GM19193 (cell line): Measurements from ENCODE around the gene DIPK1B.

Experiments
- POLR2A ChIP-seq: IDR thresholded peaks from 4 replicates; pipeline ENCODE4 v1.6.1; 2011; ENCODE audit not compliant: insufficient read depth, insufficient read length; ENCODE audit errors: extremely low read depth

DIPK1B gene

DNA sequence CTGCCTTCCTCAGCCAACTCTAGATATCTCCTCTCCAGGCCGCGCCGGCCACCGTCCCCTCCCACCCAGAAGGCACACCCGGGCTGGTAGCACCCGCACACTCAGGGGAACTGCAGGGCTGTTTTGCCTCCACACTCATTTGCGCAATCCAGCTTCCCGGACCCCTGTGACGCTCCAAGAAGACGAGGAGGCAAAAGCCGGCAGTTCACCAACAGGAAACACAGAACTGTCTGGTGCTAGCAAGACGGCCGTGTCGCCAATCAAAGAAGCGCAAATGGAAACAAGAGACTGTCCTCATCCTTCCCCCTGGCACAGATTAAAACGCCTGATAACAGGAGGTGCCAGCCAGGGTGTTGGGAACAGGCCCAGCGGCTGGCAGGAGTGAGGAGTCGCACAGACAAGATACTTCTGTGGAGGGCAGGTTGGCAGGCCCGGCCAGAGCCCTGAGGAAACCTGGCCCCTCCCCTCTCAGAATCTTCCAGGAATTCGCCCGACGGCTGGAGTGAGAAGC lies 32.9 kb upstream of the DIPK1B start:
- no peak for TF ChIP-seq POLR2A

DNA sequence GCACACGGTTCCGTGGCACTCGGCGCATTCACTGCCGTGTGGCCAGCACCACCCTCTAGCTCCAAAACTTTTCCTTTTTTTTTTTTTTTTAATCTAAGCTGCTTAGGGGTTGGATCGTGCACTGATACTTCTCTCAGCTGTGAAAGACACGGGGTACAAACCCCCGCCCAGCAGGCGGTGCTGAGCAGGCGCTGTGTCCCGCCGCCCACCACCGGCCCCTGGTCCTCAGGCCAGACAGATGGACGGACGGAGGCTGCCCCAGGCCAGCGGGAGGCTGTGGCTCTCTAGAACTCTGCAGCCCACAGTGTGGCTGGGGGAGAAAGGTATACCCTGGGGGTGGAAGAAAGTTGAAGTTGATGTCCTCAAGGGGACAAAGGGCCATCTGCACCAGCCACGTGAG lies 31.3 kb upstream of the DIPK1B start:
- TF ChIP-seq POLR2A, result no peak

DNA sequence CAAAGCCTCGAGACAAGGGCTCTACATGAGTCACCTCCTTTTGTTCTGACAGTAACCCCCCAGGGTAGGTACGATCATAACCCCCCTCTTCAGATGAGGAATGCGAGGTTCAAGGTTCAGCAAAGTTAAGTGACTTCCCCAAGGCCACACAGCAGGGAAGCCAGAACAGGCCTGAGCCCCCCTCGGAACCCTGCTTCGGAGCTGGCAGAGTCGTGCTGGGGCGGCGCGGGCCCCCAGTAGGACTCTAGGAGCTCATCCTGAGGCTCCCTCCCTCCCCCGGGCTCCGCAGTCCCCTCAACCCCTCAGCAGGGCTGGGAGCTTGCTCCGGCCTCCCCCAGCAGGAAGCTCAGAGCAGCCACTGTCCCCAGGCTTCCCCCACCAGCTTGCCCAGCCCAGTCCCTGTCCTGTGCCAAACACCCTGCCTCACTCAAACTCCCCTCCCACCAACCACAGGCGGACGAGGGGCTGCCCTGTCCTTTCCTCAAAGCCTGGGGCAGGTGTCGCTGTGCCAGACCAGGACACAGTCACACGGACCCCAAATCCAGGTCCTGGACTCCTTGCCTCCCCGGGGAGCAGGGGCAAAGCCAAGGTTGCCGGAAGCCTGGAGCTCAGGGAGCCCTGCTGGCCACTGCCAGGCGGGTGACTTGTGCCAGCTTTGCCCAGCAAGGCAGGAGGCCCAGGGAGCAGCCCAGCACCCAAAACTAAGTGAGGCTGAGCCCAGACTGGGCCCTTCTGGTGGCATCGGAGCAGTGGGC lies 30.2 kb upstream of the DIPK1B start:
- no peak for TF ChIP-seq POLR2A

DNA sequence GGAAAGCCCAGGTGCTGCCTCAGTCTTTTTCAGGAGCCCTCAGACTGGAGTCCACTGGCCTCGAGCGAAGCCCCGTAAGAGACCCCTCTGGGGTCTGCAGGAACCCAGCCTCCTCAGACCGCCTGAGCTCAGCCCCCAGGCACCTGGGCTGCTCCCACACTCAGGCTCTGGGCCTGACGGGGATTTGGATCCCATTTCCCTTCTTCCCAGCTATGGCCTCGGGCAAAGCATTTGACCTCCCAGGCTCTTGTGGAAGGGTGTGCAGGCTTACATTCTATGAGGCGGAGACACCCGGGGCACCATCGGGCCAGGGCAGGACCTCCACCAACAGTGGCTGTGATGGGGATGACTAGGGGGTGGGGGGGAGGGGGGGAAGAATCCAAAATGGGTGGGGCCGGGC lies 29.7 kb upstream of the DIPK1B start:
- no peak for TF ChIP-seq POLR2A

DNA sequence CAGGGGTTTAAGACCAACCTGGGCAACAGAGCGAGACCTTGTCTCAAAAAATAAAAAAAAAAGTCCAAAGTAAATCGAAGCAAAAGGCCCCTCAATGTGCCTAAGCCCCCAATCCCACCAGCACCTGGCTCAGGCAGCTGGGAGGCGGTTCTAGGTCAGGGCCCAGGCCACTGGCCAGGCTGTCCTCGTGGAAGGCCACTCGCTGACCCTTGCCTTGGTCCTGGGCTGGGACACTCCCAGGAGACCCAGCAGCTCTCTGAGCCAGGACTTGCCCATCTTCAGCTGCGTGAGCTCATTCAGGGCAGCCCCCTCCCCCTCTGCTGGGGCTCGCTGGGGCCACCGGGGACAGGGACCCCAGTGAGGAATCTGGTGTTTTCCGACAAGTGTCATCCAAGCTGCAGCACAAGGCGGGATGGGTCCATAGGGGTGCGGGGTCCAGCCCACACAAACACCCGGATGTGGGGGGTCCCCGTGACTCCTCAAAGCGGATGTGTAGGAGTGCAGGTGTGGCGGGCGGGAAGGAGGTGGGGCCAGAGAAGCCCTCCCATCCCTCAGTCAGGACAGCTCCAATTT lies 29.1 kb upstream of the DIPK1B start:
- no peak for TF ChIP-seq POLR2A

DNA sequence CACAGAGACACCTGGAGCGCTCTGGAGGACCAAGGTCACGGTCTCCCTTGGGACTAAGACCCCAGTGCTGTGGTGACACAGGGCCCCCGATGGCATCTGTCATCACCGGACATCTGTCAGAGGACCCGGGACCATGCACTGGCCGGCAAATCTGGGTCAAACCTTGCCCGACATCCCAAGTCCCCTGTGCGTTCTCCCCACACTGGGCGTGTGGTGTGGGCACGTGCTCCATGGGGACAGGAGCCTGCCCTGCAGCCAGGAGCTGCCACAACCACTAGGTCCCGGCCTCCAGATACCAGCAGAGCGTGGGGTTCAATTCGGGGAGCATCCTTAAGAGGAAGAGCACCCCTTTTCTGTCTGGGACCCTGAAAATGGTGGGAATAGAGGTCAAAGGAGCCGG lies 28.6 kb upstream of the DIPK1B start:
- TF ChIP-seq POLR2A, result no peak

DNA sequence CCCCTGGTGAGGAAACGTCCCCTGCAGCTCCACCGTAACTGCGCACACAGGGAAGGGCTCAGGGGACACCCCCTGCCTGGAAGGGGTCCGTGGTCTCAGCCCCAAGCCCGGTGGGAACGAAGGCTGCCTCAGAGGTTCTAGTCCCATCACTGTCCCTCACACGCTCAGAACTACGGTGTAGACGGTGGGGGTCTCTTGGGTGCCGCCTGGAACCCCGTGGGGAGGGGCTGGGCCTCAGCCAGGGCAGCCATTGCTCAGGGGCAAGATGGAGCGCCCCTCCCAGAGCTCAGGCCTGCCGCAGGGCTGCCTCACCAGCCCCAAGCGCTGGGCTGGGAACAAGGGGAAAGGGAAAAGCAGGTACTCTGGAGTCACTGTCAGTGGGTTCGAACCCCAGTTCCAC lies 28.0 kb upstream of the DIPK1B start:
- TF ChIP-seq POLR2A, result no peak

DNA sequence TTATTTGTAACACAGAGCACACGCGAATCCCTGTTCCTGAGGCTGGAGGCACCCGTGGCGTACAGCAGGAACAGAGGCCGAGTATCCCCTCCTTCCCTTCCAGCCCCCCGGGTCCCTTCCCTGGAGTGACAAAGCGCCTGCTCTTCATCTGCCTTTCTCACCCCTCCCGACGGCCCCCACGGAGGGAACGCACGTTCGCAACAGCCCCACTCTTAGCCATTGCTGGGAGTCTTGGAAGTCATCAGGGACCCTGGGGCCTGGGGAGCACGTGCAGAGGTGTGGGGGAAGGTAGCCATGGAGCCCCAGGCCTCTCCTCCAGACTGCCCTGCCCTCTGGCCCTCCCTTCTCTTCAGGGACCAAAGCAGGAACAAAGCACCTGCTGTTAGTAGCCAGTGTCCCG lies 27.6 kb upstream of the DIPK1B start:
- TF ChIP-seq POLR2A, result no peak

DNA sequence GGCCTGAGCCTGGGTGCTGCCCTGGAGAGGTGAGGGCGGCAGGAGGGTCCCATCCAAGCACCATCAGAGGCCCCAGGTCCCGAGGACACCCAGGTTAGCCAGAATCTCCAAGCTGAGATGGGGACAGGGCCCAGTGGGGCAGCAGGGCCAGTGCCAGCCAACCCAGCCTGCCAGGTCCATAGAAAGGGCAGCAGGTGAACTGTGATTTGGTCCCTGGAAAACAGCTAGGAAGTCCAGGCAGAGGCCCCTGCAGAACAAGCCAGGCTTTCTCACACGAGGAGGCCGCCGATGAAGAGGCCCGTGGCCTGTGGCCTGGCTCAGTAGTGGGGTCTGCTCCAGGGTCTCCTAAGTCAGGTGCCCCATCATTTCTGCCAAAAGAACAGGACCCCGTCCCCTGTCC lies 27.2 kb upstream of the DIPK1B start:
- no peak for TF ChIP-seq POLR2A

DNA sequence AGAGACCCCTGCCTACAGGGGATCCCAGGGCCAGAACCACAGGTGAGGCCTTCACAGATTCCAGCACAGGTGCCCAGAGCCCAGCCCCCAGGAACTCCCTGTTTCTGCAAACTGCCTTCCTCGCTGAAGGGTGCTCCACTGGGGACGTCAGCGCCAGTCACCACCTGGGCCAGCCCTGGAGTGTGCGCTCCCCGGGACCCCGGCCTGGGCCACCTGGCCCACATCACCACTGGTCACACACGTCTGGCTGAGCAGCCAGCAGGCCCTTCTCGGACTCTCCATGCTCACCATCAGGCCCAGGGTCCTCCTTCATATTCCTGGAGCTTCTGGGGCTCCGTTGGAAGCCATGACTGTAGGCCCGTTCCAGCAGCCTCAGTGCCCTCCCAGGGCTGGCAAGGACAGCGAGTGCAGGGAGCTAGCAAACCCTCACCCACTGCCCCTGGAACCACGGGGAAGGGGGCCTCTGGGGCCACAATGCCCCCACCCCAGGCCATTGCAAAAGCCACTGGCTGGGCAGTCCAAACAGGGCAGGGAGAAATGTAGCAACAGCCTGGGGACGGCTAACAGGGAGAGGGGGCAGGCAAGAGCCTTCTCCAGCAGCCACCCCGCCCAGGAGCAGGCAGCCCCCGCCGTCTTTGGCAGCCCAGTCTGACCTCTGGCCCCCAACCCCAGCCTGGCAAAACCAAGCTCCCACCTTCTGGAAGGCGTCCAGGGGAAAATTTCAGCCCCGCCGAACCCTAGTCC lies 26.4 kb upstream of the DIPK1B start:
- no peak for TF ChIP-seq POLR2A

DNA sequence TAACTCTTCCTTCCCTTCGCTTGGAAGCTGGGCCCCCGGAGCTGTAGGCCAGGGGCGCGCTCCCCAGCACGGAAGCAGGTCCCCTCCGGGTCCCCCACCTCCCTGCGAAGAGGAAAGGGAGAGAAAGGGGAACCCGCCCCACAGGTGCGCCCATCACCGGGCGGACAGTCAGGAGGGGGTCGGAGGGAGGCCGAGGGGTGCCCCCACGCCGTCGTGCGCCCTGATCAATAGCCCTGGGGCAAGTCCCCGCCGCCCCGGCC lies 25.9 kb upstream of the DIPK1B start:
- TF ChIP-seq POLR2A, result no peak

DNA sequence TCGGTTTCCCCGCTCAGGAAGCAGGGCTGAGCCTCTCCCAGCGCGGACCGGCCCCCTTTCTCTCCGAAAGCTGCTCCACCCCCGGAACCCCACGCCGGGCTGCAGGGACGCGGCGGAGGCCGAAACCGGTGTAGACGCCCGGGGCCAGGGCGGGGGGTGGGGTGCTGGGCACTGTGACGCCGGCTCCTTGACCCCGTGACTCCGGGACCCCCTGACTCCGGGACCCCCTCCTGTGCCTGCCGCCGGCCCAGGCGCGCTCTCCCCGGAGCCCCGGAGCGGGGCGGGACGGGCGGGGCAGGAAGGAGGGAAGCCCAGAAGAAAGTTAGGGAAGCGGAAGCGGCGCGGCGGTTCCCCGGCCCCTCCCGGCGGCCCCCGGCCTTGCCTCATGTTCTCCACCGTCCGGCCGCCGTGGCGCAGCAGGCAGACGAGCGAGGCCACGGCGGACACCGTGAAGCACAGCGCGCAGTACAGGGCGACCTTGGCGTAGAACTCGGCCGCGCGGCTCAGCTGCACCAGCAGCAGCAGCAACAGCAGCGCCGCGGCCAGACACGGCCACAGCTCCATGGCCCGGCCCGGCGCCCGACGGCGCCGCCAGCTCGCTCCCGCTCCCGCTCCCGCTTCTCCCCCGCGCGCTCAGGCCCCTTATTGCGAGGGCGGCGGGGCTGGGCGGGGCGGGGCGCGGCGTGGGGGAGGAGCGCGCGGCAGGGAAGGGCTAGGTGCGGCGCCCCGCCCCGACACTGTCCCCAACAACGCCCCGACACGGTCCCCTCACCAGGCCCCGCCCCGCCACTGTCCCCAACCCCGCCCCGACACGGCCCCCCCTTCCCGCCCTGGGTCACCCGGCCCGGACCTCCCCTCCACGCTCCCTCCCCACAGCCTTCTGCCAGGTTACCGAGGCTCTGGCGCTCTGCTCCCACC lies 25.3 kb upstream of the DIPK1B start, which contains the start of gene AGPAT2:
AGPAT2 (minus strand) TSS at position 664 of the 918 bp plus-strand sequence; CDS start at position 564, 100 bp downstream.
- TF ChIP-seq POLR2A, result peak; percentile 49

DNA sequence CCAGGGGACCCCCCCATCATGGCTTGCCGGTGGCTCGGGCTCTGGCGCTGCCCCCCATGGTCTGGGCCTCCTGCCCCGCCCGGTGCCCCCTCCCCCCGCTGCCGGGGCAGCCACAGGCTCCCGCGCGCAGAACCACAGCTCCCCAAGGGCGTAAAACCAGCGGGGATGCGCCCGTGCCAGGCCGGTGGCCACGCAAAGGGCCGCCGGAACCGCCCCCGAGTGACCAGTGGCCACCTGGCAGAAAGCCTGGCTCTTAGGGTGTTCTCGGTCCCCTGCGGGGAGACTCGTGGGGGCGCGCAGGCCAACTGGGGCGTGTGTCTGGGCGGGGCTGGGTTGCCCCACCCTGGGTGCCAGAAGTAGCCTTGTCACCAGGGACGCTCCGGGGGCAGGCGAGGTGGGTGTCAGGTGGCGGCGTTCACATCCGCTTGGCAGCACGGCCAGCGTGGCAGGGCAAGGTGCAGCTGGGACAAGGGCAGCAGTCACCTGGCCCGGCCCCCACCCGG lies 24.6 kb upstream of the DIPK1B start:
- TF ChIP-seq POLR2A, result no peak

DNA sequence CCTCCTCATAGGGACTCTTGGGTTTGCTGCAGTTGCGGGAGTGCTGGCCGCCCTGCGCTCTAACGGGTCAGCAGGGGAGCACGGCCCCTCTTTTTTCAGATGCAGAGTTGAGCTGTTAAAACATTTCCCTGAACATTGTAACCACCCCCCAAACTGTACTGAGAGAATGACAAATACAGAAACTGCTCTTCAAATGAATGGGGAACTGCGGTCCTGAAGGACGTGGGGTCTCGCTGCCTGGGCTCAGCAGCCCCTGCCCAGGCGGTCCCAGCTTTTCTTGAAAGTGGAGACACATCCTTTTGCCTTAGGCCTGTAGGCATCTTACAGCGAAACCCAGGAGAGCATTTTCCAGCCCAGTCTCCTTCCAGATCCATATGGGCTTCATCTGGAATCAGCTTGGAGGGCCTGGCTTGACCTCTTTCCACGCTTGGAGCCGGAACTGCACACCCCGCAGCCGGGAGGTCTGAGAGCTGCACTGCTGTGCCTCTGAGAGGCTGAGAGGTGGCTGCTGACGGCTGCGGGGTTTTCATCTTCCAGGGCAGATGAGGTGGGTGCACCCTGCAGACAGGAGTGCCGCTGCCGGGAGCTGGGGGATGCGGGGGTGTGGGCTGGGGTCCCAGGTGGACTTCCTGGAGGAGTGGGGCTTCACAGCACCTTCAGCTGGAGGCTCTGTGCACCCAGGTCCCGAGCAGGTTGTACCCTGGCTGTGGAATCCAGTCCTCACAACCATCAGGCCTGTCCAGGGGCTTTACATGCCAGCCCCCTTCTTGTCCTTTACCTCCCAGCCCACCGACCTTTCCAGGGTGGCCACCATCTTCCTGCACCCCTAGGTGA lies 23.9 kb upstream of the DIPK1B start:
- no peak for TF ChIP-seq POLR2A

DNA sequence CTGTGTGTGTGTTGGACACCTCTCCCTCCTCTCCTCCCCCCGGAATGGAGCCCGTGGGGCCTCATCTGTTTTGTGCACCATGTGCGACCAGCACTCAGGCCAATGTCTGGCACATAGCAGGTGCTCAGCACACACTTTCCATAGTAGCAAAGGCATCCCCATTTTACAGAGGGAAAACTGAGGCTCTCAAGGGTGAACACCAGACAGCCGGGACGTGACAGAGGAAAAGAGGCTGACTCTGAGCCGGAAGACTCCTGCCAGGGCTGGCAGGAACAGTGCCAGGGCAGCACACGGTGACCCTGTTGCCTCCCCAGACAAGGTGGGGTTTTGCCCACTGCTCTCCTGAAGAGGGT lies 23.3 kb upstream of the DIPK1B start:
- TF ChIP-seq POLR2A, result no peak
